Trophoblast cell (in vitro differentiated cells and primary cell): ENCODE data around the gene RPL11.
"Not testable (repeated sequence)": the region's sequence is repeated elsewhere in the genome, so short reads cannot be mapped to it uniquely, and the experiment has no call there.

Source experiments
- DNase-seq, 2 donors: peaks; one replicate each; pipeline ENCODE4 v3.0.0-alpha.2; 2016
- H2AFZ ChIP-seq: 2 replicates; pipeline ENCODE4 v1.6.1; 2013; ENCODE audit warnings: low read length, moderate library complexity, mild to moderate bottlenecking; ENCODE audit not compliant: insufficient read depth, poor library complexity
- H2AK5ac ChIP-seq: 2 replicates; pipeline ENCODE4 v1.6.1; 2013; ENCODE audit warnings: mild to moderate bottlenecking, low read length
- H2BK120ac ChIP-seq: 2 replicates; pipeline ENCODE4 v1.6.1; 2013; ENCODE audit warnings: low read length, mild to moderate bottlenecking, moderate library complexity; ENCODE audit not compliant: insufficient read depth, poor library complexity
- H2BK12ac ChIP-seq: 2 replicates; pipeline ENCODE4 v1.6.1; 2013; ENCODE audit warnings: mild to moderate bottlenecking, low read length, moderate library complexity
- H2BK5ac ChIP-seq: 2 replicates; pipeline ENCODE4 v1.6.1; 2013; ENCODE audit warnings: low read length, low read depth, moderate library complexity, mild to moderate bottlenecking; ENCODE audit not compliant: poor library complexity
- H3K14ac ChIP-seq: 2 replicates; pipeline ENCODE4 v1.6.1; 2013; ENCODE audit warnings: mild to moderate bottlenecking, low read length
- H3K18ac ChIP-seq: 2 replicates; pipeline ENCODE4 v1.6.1; 2013; ENCODE audit warnings: mild to moderate bottlenecking, low read length
- H3K23ac ChIP-seq: 2 replicates; pipeline ENCODE4 v1.6.1; 2013; ENCODE audit warnings: low read length
- H3K27ac ChIP-seq: 2 replicates; pipeline ENCODE4 v1.5.1; 2013; ENCODE audit warnings: low read depth, mild to moderate bottlenecking, inconsistent platforms, low read length, moderate library complexity
- H3K27me3 ChIP-seq: 2 replicates; pipeline ENCODE4 v1.6.1; 2013; ENCODE audit warnings: inconsistent platforms, mild to moderate bottlenecking, low read length, moderate library complexity; ENCODE audit not compliant: insufficient read depth
- H3K36me3 ChIP-seq, 2 experiments: 1 replicate in 1 of 2; 2 replicates in 1 of 2; pipeline ENCODE4 v1.6.1; 2013; ENCODE audit warnings: low read length in 2 of 2, mild to moderate bottlenecking in 2 of 2, moderate library complexity in 1 of 2; ENCODE audit not compliant: insufficient read depth in 2 of 2, control insufficient read depth in 1 of 2
- H3K4ac ChIP-seq: 2 replicates; pipeline ENCODE4 v1.6.1; 2013; ENCODE audit warnings: low read depth, mild to moderate bottlenecking, low read length, moderate library complexity
- H3K4me1 ChIP-seq, 2 experiments: 1 replicate in 1 of 2; 2 replicates in 1 of 2; pipeline ENCODE4 v1.6.1; 2013; ENCODE audit warnings: low read length in 2 of 2, mild to moderate bottlenecking in 2 of 2, moderate library complexity in 1 of 2; ENCODE audit not compliant: insufficient read depth in 2 of 2, control insufficient read depth in 1 of 2
- H3K4me2 ChIP-seq: 2 replicates; pipeline ENCODE4 v1.6.1; 2013; ENCODE audit warnings: inconsistent platforms, mild to moderate bottlenecking, low read length, moderate library complexity
- H3K4me3 ChIP-seq: 2 replicates; pipeline ENCODE4 v1.5.1; 2013; ENCODE audit warnings: mild to moderate bottlenecking, low read depth, low read length, inconsistent platforms
- H3K79me1 ChIP-seq: one replicate; pipeline ENCODE4 v1.6.1; 2013; ENCODE audit warnings: low read length
- H3K79me2 ChIP-seq: 2 replicates; pipeline ENCODE4 v1.6.1; 2013; ENCODE audit warnings: low read length, mild to moderate bottlenecking; ENCODE audit not compliant: control insufficient read depth, insufficient read depth, poor library complexity
- H3K9ac ChIP-seq: 2 replicates; pipeline ENCODE4 v1.6.1; 2013; ENCODE audit warnings: mild to moderate bottlenecking, low read length
- H3K9me3 ChIP-seq: 2 replicates; pipeline ENCODE4 v1.6.1; 2013; ENCODE audit warnings: low read depth, mild to moderate bottlenecking, control low read depth, inconsistent platforms, low read length; ENCODE audit not compliant: insufficient read depth
- H4K12ac ChIP-seq: 2 replicates; pipeline ENCODE4 v1.6.1; 2013; ENCODE audit warnings: low read depth, mild to moderate bottlenecking, low read length, moderate library complexity
- H4K8ac ChIP-seq: 2 replicates; pipeline ENCODE4 v1.6.1; 2013; ENCODE audit warnings: low read depth, mild to moderate bottlenecking, low read length, moderate library complexity
- H4K91ac ChIP-seq: one replicate; pipeline ENCODE4 v1.6.1; 2013; ENCODE audit warnings: low read depth, mild to moderate bottlenecking, low read length, moderate library complexity
- WGBS: extraction: QIAGEN DNeasy Blood & Tissue Kit; methylation state at CpG from one replicate; pipeline ENCODE4 v1.1.7; 2013; ENCODE audit warnings: missing lambda C conversion rate; ENCODE audit not compliant: insufficient read length, insufficient coverage; ENCODE audit errors: extremely low coverage; 5-methylcytosine and 5-hydroxymethylcytosine counted together

RPL11 gene

DNA sequence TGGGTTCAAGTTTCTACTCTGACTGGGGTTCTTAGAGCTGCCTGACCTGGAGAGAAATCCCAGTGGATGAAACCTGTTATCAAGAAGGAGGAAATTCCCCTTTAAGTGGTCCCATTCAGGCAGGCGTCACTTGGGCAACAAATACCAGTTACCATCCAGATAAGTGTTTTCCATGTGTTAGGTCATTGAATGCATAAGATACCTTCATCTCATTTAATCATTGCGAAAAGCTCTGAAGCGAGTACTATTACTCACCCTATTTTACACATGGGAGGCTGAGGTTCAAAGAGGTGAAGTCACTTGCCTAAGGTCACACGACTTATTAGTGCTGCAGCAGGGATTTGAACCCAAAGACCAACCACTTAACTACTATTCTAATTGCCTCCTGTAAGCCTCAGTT lies 45.5 kb upstream of the RPL11 start:
- Histone ChIP-seq H3K4me3 (no peak overlapping the region), H3K23ac (no peak overlapping the region), H3K36me3 (no peaks in the 10 kb centered on the region), H2AK5ac (no peak overlapping the region), H4K8ac (no peak overlapping the region), H3K27me3 (no peaks in the 10 kb centered on the region), H3K18ac (no peak overlapping the region), H3K4me1 (peaks cover 2% of the 10 kb centered on the region in 2 experiments), H3K79me2 (no peaks in the 10 kb centered on the region), H3K4me2 (no peak overlapping the region), H2BK12ac (no peak overlapping the region), H2AFZ (no peak overlapping the region), H3K27ac (no peak overlapping the region), H3K14ac (no peak overlapping the region), H2BK120ac (no peak overlapping the region), H2BK5ac (no peak overlapping the region), H3K79me1 (no peaks in the 10 kb centered on the region), H3K9me3 (peaks cover 5% of the 10 kb centered on the region), H3K4ac (no peak overlapping the region), H4K91ac (no peak overlapping the region), H4K12ac (no peak overlapping the region), H3K9ac (no peak overlapping the region)
- no CpG with 5 or more reads among the region's 4 CpGs for WGBS
- DNase-seq, result peak; percentile 75 to 93

DNA sequence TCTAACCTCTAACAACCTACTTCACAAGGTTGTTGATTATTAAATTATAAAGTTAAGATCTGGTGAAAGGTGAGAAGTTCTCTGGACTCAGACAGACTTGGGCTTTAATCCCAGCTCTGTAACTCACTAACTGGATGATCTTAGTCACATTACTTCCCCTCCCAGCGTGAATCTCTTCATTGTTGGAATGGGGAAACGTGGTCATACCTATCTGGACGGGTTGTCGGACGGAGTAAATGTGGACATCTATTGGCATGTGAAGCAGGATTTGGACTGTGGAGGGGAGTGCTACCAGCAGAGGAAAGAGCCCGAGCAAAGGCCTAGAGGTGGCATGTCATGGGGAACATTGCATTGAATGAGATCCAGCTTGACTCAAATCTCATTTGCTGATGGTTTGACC lies 45.1 kb upstream of the RPL11 start:
- H3K18ac ChIP-seq, result no peak overlapping the region
- peaks cover 7% of the 10 kb centered on the region in 2 experiments for H3K4me1 ChIP-seq
- H2BK5ac ChIP-seq, result no peak overlapping the region
- no peak overlapping the region for H3K23ac ChIP-seq
- H3K79me2 ChIP-seq, result no peaks in the 10 kb centered on the region
- no peak overlapping the region for H2AFZ ChIP-seq
- H3K9ac ChIP-seq, result no peak overlapping the region
- no peak overlapping the region for H2BK120ac ChIP-seq
- H3K79me1 ChIP-seq, result no peaks in the 10 kb centered on the region
- WGBS, result no CpG with 5 or more reads among the region's 6 CpGs
- no peak overlapping the region for H3K14ac ChIP-seq
- H2AK5ac ChIP-seq, result no peak overlapping the region
- no peak overlapping the region for H3K4ac ChIP-seq
- no peak overlapping the region for H4K91ac ChIP-seq
- H3K4me2 ChIP-seq, result no peak overlapping the region
- H2BK12ac ChIP-seq, result no peak overlapping the region
- H4K12ac ChIP-seq, result no peak overlapping the region
- peak; percentile 57 to 73 for DNase-seq
- H3K9me3 ChIP-seq, result peaks cover 5% of the 10 kb centered on the region
- no peak overlapping the region for H3K27ac ChIP-seq
- no peak overlapping the region for H4K8ac ChIP-seq
- no peaks in the 10 kb centered on the region for H3K36me3 ChIP-seq
- H3K27me3 ChIP-seq, result no peaks in the 10 kb centered on the region
- no peak overlapping the region for H3K4me3 ChIP-seq

DNA sequence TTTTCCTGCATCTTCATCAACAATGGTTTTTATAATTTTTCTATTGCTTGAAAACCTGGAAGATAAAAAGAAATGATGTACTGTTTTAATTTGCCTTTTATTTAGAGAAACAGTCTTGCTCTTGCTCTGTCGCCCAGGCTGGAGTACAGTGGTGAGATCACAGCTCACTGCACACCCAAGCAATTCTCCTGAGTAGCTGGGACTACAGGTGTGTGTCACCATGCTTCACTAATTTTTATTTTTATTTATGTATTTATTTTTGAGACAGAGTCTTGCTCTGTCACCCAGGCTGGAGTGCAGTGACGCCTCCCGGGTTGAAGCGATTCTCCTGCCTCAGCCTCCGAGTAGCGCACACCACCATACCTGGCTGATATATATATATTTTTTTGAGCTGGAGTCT lies 43.0 kb upstream of the RPL11 start:
- no peak overlapping the region for H3K4me3 ChIP-seq
- H2BK5ac ChIP-seq, result no peak overlapping the region
- H2BK120ac ChIP-seq, result no peak overlapping the region
- H2AFZ ChIP-seq, result no peak overlapping the region
- no peaks in the 10 kb centered on the region for H3K79me2 ChIP-seq
- no peak overlapping the region for H3K4ac ChIP-seq
- peaks cover 7% of the 10 kb centered on the region in 2 experiments for H3K4me1 ChIP-seq
- no peak overlapping the region for H2AK5ac ChIP-seq
- no peaks in the 10 kb centered on the region for H3K36me3 ChIP-seq
- no peaks in the 10 kb centered on the region for H3K79me1 ChIP-seq
- no peak overlapping the region for H3K23ac ChIP-seq
- no peak overlapping the region for H3K14ac ChIP-seq
- no peak overlapping the region for H2BK12ac ChIP-seq
- H3K4me2 ChIP-seq, result no peak overlapping the region
- no peak overlapping the region for H4K91ac ChIP-seq
- no peaks in the 10 kb centered on the region for H3K27me3 ChIP-seq
- H3K27ac ChIP-seq, result no peak overlapping the region
- H3K9ac ChIP-seq, result no peak overlapping the region
- no CpG with 5 or more reads among the region's 6 CpGs for WGBS
- H4K8ac ChIP-seq, result no peak overlapping the region
- H3K9me3 ChIP-seq, result peaks cover 5% of the 10 kb centered on the region
- no peak overlapping the region for H4K12ac ChIP-seq
- no peak for DNase-seq
- no peak overlapping the region for H3K18ac ChIP-seq

DNA sequence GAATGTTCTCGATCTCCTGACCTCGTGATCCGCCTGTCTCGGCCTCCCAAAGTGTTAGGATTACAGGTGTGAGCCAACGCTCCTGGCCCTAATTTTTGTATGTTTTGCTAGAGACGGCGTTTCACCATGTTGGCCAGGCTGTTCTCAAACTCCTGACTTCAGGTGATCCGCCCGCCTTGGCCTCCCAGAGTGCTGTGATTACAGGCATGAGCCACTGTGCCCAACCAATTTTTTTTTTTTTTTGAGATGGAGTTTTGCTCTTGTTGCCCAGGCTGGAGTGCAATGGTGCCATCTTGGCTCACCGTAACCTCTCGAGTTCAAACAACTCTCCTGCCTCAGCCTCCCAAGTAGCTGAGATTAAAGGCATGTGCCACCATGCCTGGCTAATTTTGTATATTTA lies 42.4 kb upstream of the RPL11 start:
- not testable (repeated sequence) for H4K8ac ChIP-seq, H4K91ac ChIP-seq, DNase-seq, H2BK120ac ChIP-seq, H2BK5ac ChIP-seq, H2AK5ac ChIP-seq, H3K4me2 ChIP-seq, H3K36me3 ChIP-seq, H3K27ac ChIP-seq, H4K12ac ChIP-seq, H3K4me3 ChIP-seq, H3K23ac ChIP-seq, H3K4me1 ChIP-seq, H3K18ac ChIP-seq, H3K14ac ChIP-seq, H3K79me1 ChIP-seq, H3K79me2 ChIP-seq, H2AFZ ChIP-seq, H3K27me3 ChIP-seq, H3K9ac ChIP-seq, H3K4ac ChIP-seq, H3K9me3 ChIP-seq, H2BK12ac ChIP-seq
- WGBS, result no CpG with 5 or more reads among the region's 11 CpGs
